K562 (cell line): Measurements from ENCODE around the gene GOLGA5. TPM values are rescaled to one million over a fixed set of nuclear protein-coding genes. Genes with fewer than 3 reads are reported as not detected.

Source experiments
- ATAC-seq: fragments of 200-7000 bp; cut with Tn5 transposase; 3 replicates; pipeline ENCODE4 v1.9.1; 2020; ENCODE audit warnings: moderate library complexity
- BruUV-seq: library from RNA; stranded (reverse); fragments of 400-500 nt; replicated peaks from 2 replicates; lab custom pipeline; 2021; lab: Mats Ljungman, UMichigan
- CTCF ChIA-PET: fragments of 300-600 bp; formaldehyde crosslinking; extraction: SDS; loops from one replicate; lab custom pipeline; 2021; ENCODE audit warnings: low intra/inter-chr PET ratio; lab: Yijun Ruan, JAX
- POLR2A ChIA-PET: fragments of 300-600, 350-650 bp; sonication (Branson Sonifier 250); formaldehyde crosslinking; extraction: SDS; loops from one replicate; lab custom pipeline; 2021; ENCODE audit warnings: antibody characterized with exemption, inconsistent platforms; lab: Yijun Ruan, JAX
- DNase-seq, 4 experiments: peaks; one replicate each; pipeline versions ENCODE4 v3.0.0 to v3.0.0-alpha.2; 2011 to 2018; ENCODE audit warnings: low spot score in 3 of 4, mixed read lengths in 3 of 4; ENCODE audit errors: extremely low read depth in 1 of 4
- FAIRE-seq: peaks from 2 replicates; lab custom pipeline; 2011; peaks lifted over from hg19 to GRCh38; lab: Jason Lieb, UNC
- H2AFZ ChIP-seq: 2 replicates; pipeline ENCODE4 v1.6.0; 2011; ENCODE audit warnings: low read depth, low read length, control low read depth, inconsistent platforms
- H3K27ac ChIP-seq: fragments of 200-600 bp; 3 replicates; pipeline ENCODE4 v1.8.0; 2011; ENCODE audit warnings: low read depth, mild to moderate bottlenecking, control low read depth, inconsistent platforms, low read length, moderate library complexity, mixed read lengths; ENCODE audit errors: extremely low read depth
- H3K27me3 ChIP-seq, 2 experiments: fragments of 300-600 bp in 1 of 2; 2 replicates in 1 of 2; 3 replicates in 1 of 2; pipeline versions ENCODE4 v1.6.0 to v1.8.0; 2011; ENCODE audit warnings: inconsistent platforms in 2 of 2, low read length in 2 of 2, mild to moderate bottlenecking in 1 of 2, mixed read lengths in 1 of 2, moderate library complexity in 1 of 2; ENCODE audit not compliant: control insufficient read depth in 2 of 2, insufficient read depth in 2 of 2
- H3K36me3 ChIP-seq: fragments of 300-600 bp; 3 replicates; pipeline ENCODE4 v1.8.0; 2011; ENCODE audit warnings: mild to moderate bottlenecking, low read length, inconsistent platforms; ENCODE audit not compliant: control insufficient read depth, insufficient read depth
- H3K4me1 ChIP-seq, 2 experiments: fragments of 200-600 bp in 1 of 2; replicated peaks in 1 of 2; 2 replicates in 1 of 2; 3 replicates in 1 of 2; pipeline versions ENCODE4 v1.5.1 to v1.8.0; 2011; ENCODE audit warnings: inconsistent platforms in 2 of 2, low read length in 2 of 2, mild to moderate bottlenecking in 1 of 2, mixed read lengths in 1 of 2, moderate library complexity in 1 of 2; ENCODE audit not compliant: control insufficient read depth in 2 of 2, insufficient read depth in 2 of 2
- H3K4me2 ChIP-seq: 2 replicates; pipeline ENCODE4 v1.6.1; 2011; ENCODE audit warnings: low read length, control low read depth, inconsistent platforms, mixed read lengths; ENCODE audit not compliant: insufficient read depth
- H3K4me3 ChIP-seq: fragments of 200-600 bp; sonication (generic), shearing (Covaris generic); 2 replicates; pipeline ENCODE4 v1.5.1; 2016; ENCODE audit warnings: control low read depth, inconsistent platforms
- H3K79me2 ChIP-seq: fragments of 200-600 bp; 3 replicates; pipeline ENCODE4 v1.8.0; 2011; ENCODE audit warnings: low read length, inconsistent platforms; ENCODE audit not compliant: control insufficient read depth, insufficient read depth
- H3K9ac ChIP-seq, 2 experiments: 2 replicates each; pipeline versions ENCODE4 v1.6.0 to v1.6.1; 2011; ENCODE audit warnings: low read depth in 2 of 2, low read length in 2 of 2, control low read depth in 1 of 2, inconsistent platforms in 1 of 2, mild to moderate bottlenecking in 1 of 2, mixed read lengths in 1 of 2; ENCODE audit not compliant: insufficient read depth in 1 of 2
- H3K9me1 ChIP-seq: one replicate; pipeline ENCODE4 v1.6.0; 2011; ENCODE audit warnings: inconsistent platforms, mild to moderate bottlenecking, low read length, moderate library complexity; ENCODE audit not compliant: control insufficient read depth, insufficient read depth
- H3K9me3 ChIP-seq: replicated peaks from 2 replicates; pipeline ENCODE4 v1.5.1; 2011; ENCODE audit warnings: low read depth, low read length, inconsistent platforms; ENCODE audit not compliant: control insufficient read depth, insufficient read depth
- H4K20me1 ChIP-seq: replicated peaks from 2 replicates; pipeline ENCODE4 v1.6.1; 2011; ENCODE audit warnings: low read length, inconsistent platforms, mixed read lengths; ENCODE audit not compliant: control insufficient read depth, insufficient read depth
- ATF4 ChIP-seq: fragments of 450-650 bp; formaldehyde crosslinking; IDR thresholded peaks from 2 replicates; pipeline ENCODE4 v1.4.0; 2022; ENCODE audit warnings: mild to moderate bottlenecking, moderate library complexity
- C11orf30 ChIP-seq: fragments of 450-650 bp; IDR thresholded peaks from 2 replicates; pipeline ENCODE4 v1.6.1; 2016; ENCODE audit warnings: low read depth, mild to moderate bottlenecking
- E4F1 ChIP-seq: fragments of 250-450 bp; sonication (Bioruptor Pico); IDR thresholded peaks from 2 replicates; pipeline ENCODE4 v1.5.0; 2021; ENCODE audit warnings: mild to moderate bottlenecking, borderline replicate concordance
- ETS2 ChIP-seq: IDR thresholded peaks from 2 replicates; pipeline ENCODE4 v1.6.1; 2016; ENCODE audit warnings: borderline replicate concordance, missing genetic modification characterization, mild to moderate bottlenecking, moderate library complexity, missing compliant biosample characterization; ENCODE audit not compliant: poor library complexity, severe bottlenecking
- FOXA3 ChIP-seq, 2 experiments: fragments of 450-650 bp in 1 of 2; sonication (generic) in 1 of 2; formaldehyde crosslinking; IDR thresholded peaks in 1 of 2; conservative IDR thresholded peaks in 1 of 2; 2 replicates each; pipeline versions ENCODE4 v1.4.0 to v1.8.0; 2020 to 2022; ENCODE audit warnings: mild to moderate bottlenecking in 2 of 2, missing genetic modification reagents in 1 of 2
- MAFK ChIP-seq: IDR thresholded peaks from 2 replicates; pipeline ENCODE4 v1.6.1; 2011; ENCODE audit warnings: low read length, improper control_type of control experiment
- NELFE ChIP-seq: IDR thresholded peaks from 2 replicates; pipeline ENCODE4 v1.6.1; 2011; ENCODE audit warnings: mild to moderate bottlenecking; ENCODE audit not compliant: insufficient read depth, insufficient read length
- PREB ChIP-seq: sonication (generic); formaldehyde crosslinking; IDR thresholded peaks from 2 replicates; pipeline ENCODE4 v1.8.1; 2023; ENCODE audit warnings: mild to moderate bottlenecking, missing genetic modification reagents
- SMARCA5 ChIP-seq: fragments of 450-650 bp; IDR thresholded peaks from 2 replicates; pipeline ENCODE4 v1.6.1; 2016
- SRSF9 ChIP-seq: fragments of 200-400 bp; formaldehyde crosslinking; IDR thresholded peaks from 2 replicates; pipeline ENCODE4 v1.6.1; 2017; ENCODE audit warnings: low read depth, low read length, borderline replicate concordance
- ZNF316 ChIP-seq: fragments of 450-650 bp; IDR thresholded peaks from 2 replicates; pipeline ENCODE4 v1.6.1; 2016
- ZNF431 ChIP-seq: sonication (generic); formaldehyde crosslinking; IDR thresholded peaks from 2 replicates; pipeline ENCODE4 v1.8.0; 2022; ENCODE audit warnings: mild to moderate bottlenecking, missing genetic modification reagents
- ZSCAN32 ChIP-seq: fragments of 450-650 bp; formaldehyde crosslinking; IDR thresholded peaks from 2 replicates; pipeline ENCODE4 v1.4.0; 2020; ENCODE audit warnings: mild to moderate bottlenecking, moderate library complexity
- WGBS: fragments of 100-300 bp; shearing (Covaris generic); methylation state at CpG from one replicate; pipeline ENCODE4 v1.1.6; 2016; ENCODE audit warnings: low coverage, mixed read lengths; ENCODE audit not compliant: insufficient coverage; ENCODE audit errors: missing lambda C conversion rate; 5-methylcytosine and 5-hydroxymethylcytosine counted together
- in situ Hi-C: fragments of 300-500 bp; cut with MboI; formaldehyde crosslinking; loops from 4 replicates; pipeline ENCODE4 v1.15.0; 2018; ENCODE audit warnings: inconsistent platforms, mixed read lengths
- intact Hi-C: fragments of 100-400 bp; cut with micrococcal nuclease; formaldehyde crosslinking; loops from 2 replicates; pipeline ENCODE4 v1.14.2; 2022
- polyA plus RNA-seq, 8 experiments: library from polyadenylated mRNA; depleted of rRNA in 4 of 8; stranded (reverse) in 5 of 8; unstranded in 3 of 8; fragments of >200 nt; fragmentation: Nextera tagmentation in 2 of 8; fragmentation: Illumina TruSeq in 1 of 8; extraction: Ambion mirVana in 2 of 8; extraction: Trizol in 1 of 8; gene quantifications; 2 replicates each; pipeline versions ENCODE4 v1.2.1 to v1.2.3, GENCODE V29; 2011 to 2014; ENCODE audit warnings: inconsistent platforms in 1 of 8, missing spikeins in 1 of 8
- total RNA-seq, 7 experiments: library from RNA; depleted of rRNA in 6 of 7; stranded (reverse); fragments of >200 nt in 6 of 7; fragmentation: Illumina TruSeq in 2 of 7; extraction: Trizol in 2 of 7; gene quantifications; 2 replicates each; pipeline versions ENCODE4 v1.2.1 to v1.2.3, GENCODE V29; 2011 to 2021; ENCODE audit warnings: low replicate concordance in 1 of 7

Gene GOLGA5
- total and polyA plus RNA-seq, 9 of the 15 experiments (the other 6 are each of a cell fraction or from before 2014, with no cell fraction given), result 5.7 to 19.6 (median 12.7) TPM

- DNase-seq (no peak), FAIRE-seq (no peak), ATAC-seq (no peak)
- no peak overlapping the region for H3K4me2 ChIP-seq
- H3K9ac ChIP-seq, result no peak overlapping the region
- H3K9me3 ChIP-seq, result no peaks in the 10 kb centered on the region
- peaks cover 53% of the 10 kb centered on the region for H3K79me2 ChIP-seq
- no peak overlapping the region for H2AFZ ChIP-seq
- H4K20me1 ChIP-seq, result 0 out of 2 replicates have a peak, but pooled peaks cover 3% of the 10 kb centered on the region
- in situ Hi-C loops, result no loop called here
- no peak overlapping the region for H3K4me3 ChIP-seq
- no peaks in the 10 kb centered on the region for H3K9me1 ChIP-seq
- POLR2A ChIA-PET, result no interaction called here
- intact Hi-C loops, result no loop called here
- no TSS peak for BruUV-seq
- TF ChIP-seq MAFK (no peak), ZNF316 (peak; percentile 67), C11orf30 (peak; percentile 52; the same call in 1 of the 2 replicates), E4F1 (CRISPR knock-in tag) (no peak)
- no peaks in the 10 kb centered on the region for H3K27me3 ChIP-seq
- CTCF ChIA-PET, result no interaction called here
- no peak overlapping the region for H3K27ac ChIP-seq
- peaks cover 36% of the 10 kb centered on the region; the same call in 2 of the 3 replicates for H3K36me3 ChIP-seq
- H3K4me1 ChIP-seq, result no peaks in the 10 kb centered on the region; a peak in 2 of 5 replicates
These were observed 7.8 kb downstream of the GOLGA5 start for GRCh38 chr14:92801917-92802316.

- H2AFZ ChIP-seq, result no peak overlapping the region
- no peaks in the 10 kb centered on the region for H3K9me3 ChIP-seq
- H3K4me2 ChIP-seq, result no peak overlapping the region
- CTCF ChIA-PET, result no interaction called here
- no peaks in the 10 kb centered on the region for H3K9me1 ChIP-seq
- ATAC-seq (no peak), FAIRE-seq (no peak), DNase-seq (no peak)
- no peaks in the 10 kb centered on the region for H3K27me3 ChIP-seq
- intact Hi-C loops, result no loop called here
- TF ChIP-seq ETS2 (tag) (no peak), ZSCAN32 (no peak), PREB (CRISPR knock-in tag) (no peak), ATF4 (CRISPR knock-in tag) (no peak), SMARCA5 (no peak), FOXA3 (CRISPR knock-in tag; conservative IDR thresholded peaks at IDR 0.05 in 1 of 2, IDR thresholded peaks at IDR 0.05 in 1 of 2) (no peak), SRSF9 (no peak), NELFE (no peak), ZNF431 (no peak)
- H3K4me3 ChIP-seq, result no peak overlapping the region
- no peak overlapping the region for H3K9ac ChIP-seq
- H3K27ac ChIP-seq, result no peak overlapping the region
- POLR2A ChIA-PET, result no interaction called here
- peaks cover 34% of the 10 kb centered on the region; the same call in 2 of the 3 replicates for H3K36me3 ChIP-seq
- peaks cover 49% of the 10 kb centered on the region for H3K79me2 ChIP-seq
- H4K20me1 ChIP-seq, result 0 out of 2 replicates have a peak, but pooled peaks cover 3% of the 10 kb centered on the region
- 86% methylated on average over 2 of the region's 2 CpGs for WGBS
- BruUV-seq, result no TSS peak
- in situ Hi-C loops, result no loop called here
- no peaks in the 10 kb centered on the region; a peak in 2 of 5 replicates for H3K4me1 ChIP-seq
These were observed 8.6 kb downstream of the GOLGA5 start for GRCh38 chr14:92802678-92803077.
